Cardiac fibroblast (primary cell): ENCODE measurements around the gene TMCC1.

Source experiments
- DNase-seq, 2 donors: peaks; one replicate each; pipeline versions ENCODE4 v3.0.0 to v3.0.0-alpha.2; 2010; ENCODE audit warnings: low read depth in 2 of 2
- H3K4me3 ChIP-seq, 2 donors: replicated peaks in 1 of 2; 1 replicate in 1 of 2; 2 replicates in 1 of 2; pipeline ENCODE4 v1.5.1; 2011; ENCODE audit warnings: low read depth in 2 of 2, low read length in 2 of 2, mild to moderate bottlenecking in 2 of 2, moderate library complexity in 1 of 2
- CTCF ChIP-seq: IDR thresholded peaks from one replicate; pipeline ENCODE4 v1.5.1; 2011; ENCODE audit warnings: low read depth, mild to moderate bottlenecking, low read length, inconsistent platforms

The TMCC1 gene

GRCh38 chr3:129605922-129606635, 287.4 kb downstream of the TMCC1 start:
- H3K4me3 ChIP-seq: peak overlapping the region; percentile 73 to 99
- peak; percentile 60 to 67 for DNase-seq
- TF ChIP-seq CTCF: no peak

DNA sequence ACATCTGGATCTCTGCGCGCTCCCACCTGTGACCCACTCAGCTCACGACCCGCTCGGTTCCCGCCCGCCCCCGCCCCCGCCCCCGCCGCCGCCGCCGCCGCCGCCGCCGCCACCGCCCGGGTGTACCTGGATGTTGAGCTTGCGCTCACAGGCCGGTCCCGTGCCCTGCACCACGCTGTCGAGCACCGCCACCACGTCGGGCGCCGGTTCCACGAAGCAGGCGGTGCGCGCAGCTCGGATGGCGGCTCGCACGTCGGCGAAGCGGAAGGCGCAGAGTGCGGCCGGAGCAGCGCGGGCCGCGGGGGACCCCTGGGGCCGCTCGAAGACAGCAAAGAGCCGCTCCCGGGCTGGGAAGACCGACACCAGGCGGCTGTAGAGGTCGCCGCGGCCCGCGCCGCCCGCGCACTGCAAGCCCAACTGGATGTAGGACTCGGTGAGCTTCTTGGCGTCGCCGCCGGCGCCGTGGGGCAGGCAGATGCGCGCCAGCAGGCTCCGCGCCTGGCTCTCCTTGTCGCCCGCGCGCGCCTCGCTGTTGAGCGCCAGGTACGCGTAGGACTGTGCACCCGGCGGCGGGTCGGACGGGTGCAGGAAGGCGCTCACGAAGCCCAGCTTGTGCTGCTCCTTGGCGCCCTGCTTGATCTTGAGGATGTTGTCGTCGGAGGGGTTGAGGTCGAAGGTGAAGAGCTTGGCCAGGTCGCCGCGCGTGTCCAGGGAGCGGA, 288.1 kb downstream of the TMCC1 start:
- peak; percentile 56 to 59 for DNase-seq
- peak overlapping the region; percentile 73 to 99 for H3K4me3 ChIP-seq
- no peak for TF ChIP-seq CTCF

DNA sequence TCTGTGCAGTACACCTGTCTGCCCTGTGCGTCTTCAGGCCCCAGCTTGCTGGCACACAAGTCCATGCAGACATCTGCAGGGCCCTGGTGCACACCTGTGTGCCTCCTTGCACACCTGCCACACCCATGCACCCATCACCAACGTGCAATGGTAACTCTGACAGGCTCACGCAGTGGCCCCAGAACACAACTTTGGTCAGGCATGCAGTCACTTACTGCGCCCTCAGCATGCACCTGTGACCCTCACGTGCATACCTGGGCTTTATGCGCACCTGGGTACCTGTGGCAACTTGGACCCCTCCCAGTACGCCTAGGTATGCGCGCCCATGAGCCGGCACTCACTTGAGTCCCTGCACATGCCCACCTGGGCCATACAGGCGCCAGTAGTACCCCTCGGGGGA, 288.7 kb downstream of the TMCC1 start:
- no peak for TF ChIP-seq CTCF
- no peak for DNase-seq
- peak overlapping the region; percentile 73 to 99 for H3K4me3 ChIP-seq

DNA sequence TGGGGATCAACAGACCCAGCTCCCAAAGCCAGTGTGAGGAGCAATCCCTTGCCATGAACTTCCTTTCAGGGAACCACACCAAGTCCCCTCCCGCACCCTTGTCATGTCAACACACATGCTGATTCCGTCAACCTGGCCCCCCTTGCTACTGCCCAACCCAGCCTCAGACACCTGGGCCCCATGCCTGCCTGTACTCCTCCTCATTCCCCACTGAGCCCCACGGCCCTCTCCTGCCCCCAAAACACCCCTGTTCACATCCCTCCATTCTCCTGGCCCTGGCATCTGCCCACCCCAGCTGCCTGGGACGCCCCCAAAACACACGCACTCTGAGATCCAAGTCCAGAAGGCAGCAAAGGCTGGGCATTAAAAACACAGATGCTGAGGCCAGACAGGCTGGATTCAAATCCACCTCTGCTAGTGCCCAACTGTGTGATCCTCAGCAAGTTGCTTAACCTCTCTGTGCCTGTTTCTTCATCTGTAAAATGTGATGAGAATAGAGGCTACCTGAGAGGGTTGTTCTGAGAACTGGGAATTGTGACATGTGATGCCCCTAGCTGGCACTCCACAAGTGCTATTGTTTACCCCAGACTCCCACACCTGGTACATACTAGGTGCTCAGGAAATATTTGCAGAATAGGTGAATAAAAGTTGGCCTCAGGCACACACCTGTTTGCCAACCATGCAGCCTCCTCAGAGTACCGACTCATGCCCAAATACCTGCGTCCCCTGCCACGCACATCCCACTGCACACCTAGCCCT, 289.3 kb downstream of the TMCC1 start:
- DNase-seq: no peak
- peak overlapping the region; percentile 73 to 99 for H3K4me3 ChIP-seq
- no peak for TF ChIP-seq CTCF

DNA sequence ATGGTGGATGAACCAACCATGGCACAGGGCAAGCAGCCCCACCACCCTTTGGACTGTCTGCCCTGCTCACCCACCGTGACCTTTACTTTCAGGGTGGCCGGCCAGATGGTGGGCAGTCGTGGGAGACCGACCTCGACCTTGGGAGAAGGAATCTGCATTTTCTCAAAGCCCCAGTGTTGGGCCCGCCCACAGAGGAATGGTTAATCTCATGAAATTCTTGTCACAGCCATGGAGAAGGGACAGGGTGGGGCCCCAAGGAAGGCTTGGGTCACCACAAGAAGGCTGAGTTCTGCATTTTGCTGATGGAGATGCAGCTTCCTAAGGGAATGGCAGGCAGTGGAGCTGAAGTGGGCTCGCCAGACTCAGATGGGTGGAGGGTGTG, 290.0 kb downstream of the TMCC1 start:
- peak in 1 of 2 donors; percentile 32 for DNase-seq
- peak overlapping the region; percentile 73 to 99 for H3K4me3 ChIP-seq
- no peak for TF ChIP-seq CTCF

- DNase-seq: peak; percentile 94 to 95
- no peak for TF ChIP-seq CTCF
- H3K4me3 ChIP-seq: peak overlapping the region; percentile 73 to 99
Measured at GRCh38 chr3:129602730-129603560, 290.6 kb downstream of the TMCC1 start.
